Hepatocyte (in vitro differentiated cells): Measurements from ENCODE around the gene DTD1. TPM values are rescaled to one million over a fixed set of nuclear protein-coding genes. Genes with fewer than 3 reads are reported as not detected.

ENCODE experiments used
- DNase-seq: peaks from one replicate; pipeline ENCODE4 v3.0.0-alpha.2; 2016; ENCODE audit warnings: low spot score
- H2AFZ ChIP-seq: fragments of 200-600 bp; sonication (generic); 2 replicates; pipeline ENCODE4 v1.6.0; 2016; ENCODE audit warnings: antibody characterized with exemption, mild to moderate bottlenecking
- H3K27ac ChIP-seq: fragments of 200-600 bp; sonication (generic); 2 replicates; pipeline ENCODE4 v1.5.1; 2016; ENCODE audit warnings: mild to moderate bottlenecking
- H3K27me3 ChIP-seq: fragments of 200-600 bp; sonication (generic); 2 replicates; pipeline ENCODE4 v1.6.1; 2016
- H3K36me3 ChIP-seq: fragments of 200-600 bp; sonication (generic); replicated peaks from 2 replicates; pipeline ENCODE4 v1.5.1; 2016; ENCODE audit warnings: low read depth; ENCODE audit not compliant: insufficient read depth
- H3K4me1 ChIP-seq: fragments of 200-600 bp; sonication (generic); 2 replicates; pipeline ENCODE4 v1.5.1; 2016; ENCODE audit warnings: mild to moderate bottlenecking, moderate library complexity; ENCODE audit not compliant: insufficient read depth
- H3K4me2 ChIP-seq: fragments of 200-600 bp; sonication (generic); 2 replicates; pipeline ENCODE4 v1.6.0; 2016
- H3K4me3 ChIP-seq: fragments of 200-600 bp; sonication (generic); 2 replicates; pipeline ENCODE4 v1.5.1; 2016; ENCODE audit warnings: mild to moderate bottlenecking
- H3K79me2 ChIP-seq: fragments of 200-600 bp; sonication (generic); 2 replicates; pipeline ENCODE4 v1.6.0; 2017; ENCODE audit warnings: mild to moderate bottlenecking
- H3K9me2 ChIP-seq: fragments of 200-600 bp; sonication (generic); replicated peaks from 2 replicates; pipeline ENCODE4 v1.6.0; 2017; ENCODE audit warnings: mild to moderate bottlenecking; ENCODE audit not compliant: insufficient read depth
- H3K9me3 ChIP-seq: fragments of 200-600 bp; sonication (generic); 2 replicates; pipeline ENCODE4 v1.5.1; 2016; ENCODE audit warnings: low read depth, mild to moderate bottlenecking
- H4K20me1 ChIP-seq: fragments of 200-600 bp; sonication (generic); 2 replicates; pipeline ENCODE4 v1.6.0; 2016; ENCODE audit warnings: mild to moderate bottlenecking; ENCODE audit not compliant: insufficient read depth, poor library complexity, severe bottlenecking
- CTCF ChIP-seq: fragments of 200-600 bp; sonication (generic); IDR thresholded peaks from 2 replicates; pipeline ENCODE4 v1.5.1; 2016; ENCODE audit warnings: antibody characterized with exemption, mild to moderate bottlenecking; ENCODE audit not compliant: poor library complexity
- EZH2 ChIP-seq: fragments of 200-600 bp; sonication (generic); IDR thresholded peaks from 2 replicates; pipeline ENCODE4 v1.6.1; 2016; ENCODE audit warnings: antibody characterized with exemption, mild to moderate bottlenecking, borderline replicate concordance
- EZH2phosphoT487 ChIP-seq: fragments of 200-600 bp; sonication (generic); IDR thresholded peaks from one replicate; pipeline ENCODE4 v1.6.1; 2018; ENCODE audit warnings: antibody characterized with exemption, mild to moderate bottlenecking, low read depth, moderate library complexity; ENCODE audit not compliant: unreplicated experiment, severe bottlenecking
- WGBS: methylation state at CpG from one replicate; pipeline ENCODE4 v1.1.6; 2016; ENCODE audit warnings: low lambda C conversion rate; ENCODE audit errors: missing lambda C conversion rate; 5-methylcytosine and 5-hydroxymethylcytosine counted together
- polyA plus RNA-seq: library from polyadenylated mRNA; unstranded; fragments of >200 nt; fragmentation: Nextera tagmentation; extraction: Ambion mirVana; gene quantifications from 2 replicates; pipeline ENCODE4 v1.2.1, GENCODE V29; 2016
- total RNA-seq: library from RNA; depleted of rRNA; stranded (reverse); fragments of >200 nt; gene quantifications from 2 replicates; pipeline ENCODE4 v1.2.3, GENCODE V29; 2014

Gene DTD1
- total and polyA plus RNA-seq, 2 experiments from 2014 or later = 30.1 to 40.1 TPM

- 80% methylated on average over 9 of the region's 9 CpGs for WGBS
- Histone ChIP-seq H3K27ac (no peak overlapping the region), H4K20me1 (no peaks in the 10 kb centered on the region), H3K27me3 (no peaks in the 10 kb centered on the region), H3K79me2 (no peaks in the 10 kb centered on the region), H3K9me3 (peaks cover 5% of the 10 kb centered on the region), H3K9me2 (no peaks in the 10 kb centered on the region), H3K4me2 (no peak overlapping the region), H3K4me1 (no peaks in the 10 kb centered on the region), H2AFZ (no peak overlapping the region), H3K4me3 (no peak overlapping the region), H3K36me3 (no peaks in the 10 kb centered on the region)
- no peak for DNase-seq
- TF ChIP-seq EZH2 = no peak
- no peak for TF ChIP-seq EZH2phosphoT487
- no peak for TF ChIP-seq CTCF
Observed at GRCh38 chr20:18721551-18722115, 133.8 kb downstream of the DTD1 start.

- Histone ChIP-seq H3K4me3 (no peak overlapping the region), H3K4me1 (no peaks in the 10 kb centered on the region), H3K27ac (no peak overlapping the region), H3K79me2 (no peaks in the 10 kb centered on the region), H3K4me2 (no peak overlapping the region), H3K9me2 (no peaks in the 10 kb centered on the region), H2AFZ (no peak overlapping the region), H3K9me3 (peaks cover 5% of the 10 kb centered on the region), H3K27me3 (no peaks in the 10 kb centered on the region), H4K20me1 (no peaks in the 10 kb centered on the region), H3K36me3 (no peaks in the 10 kb centered on the region)
- DNase-seq = no peak
- TF ChIP-seq EZH2phosphoT487 (no peak), EZH2 (no peak), CTCF (no peak)
- 93% methylated on average over 1 of the region's 1 CpG for WGBS
Observed at GRCh38 chr20:18722371-18722770, 134.5 kb downstream of the DTD1 start.

- DNase-seq = no peak
- no peaks in the 10 kb centered on the region for H3K36me3 ChIP-seq
- peaks cover 5% of the 10 kb centered on the region for H3K9me3 ChIP-seq
- no peaks in the 10 kb centered on the region for H3K9me2 ChIP-seq
- no peak overlapping the region for H3K27ac ChIP-seq
- H3K79me2 ChIP-seq = no peaks in the 10 kb centered on the region
- no peak overlapping the region for H2AFZ ChIP-seq
- H3K27me3 ChIP-seq = no peaks in the 10 kb centered on the region
- H4K20me1 ChIP-seq = no peaks in the 10 kb centered on the region
- WGBS = 89% methylated on average over 3 of the region's 3 CpGs
- no peak for TF ChIP-seq CTCF
- no peak for TF ChIP-seq EZH2phosphoT487
- TF ChIP-seq EZH2 = no peak
- H3K4me1 ChIP-seq = no peaks in the 10 kb centered on the region
- no peak overlapping the region for H3K4me2 ChIP-seq
- H3K4me3 ChIP-seq = no peak overlapping the region
Observed at GRCh38 chr20:18724077-18724476, 136.2 kb downstream of the DTD1 start.
